ENCODE results near the gene PHACTR1. TPM values are rescaled to one million over a fixed set of nuclear protein-coding genes. Genes with fewer than 3 reads are reported as not detected.
A peak's percentile ranks its signal among the peaks of the same experiment; 100 is the strongest.

Gene PHACTR1
- total and polyA plus RNA-seq, 3 donors from 2014 or later: 5.1 to 7.6 (median 6.5) TPM

GRCh38 chr6:13327691-13328075 is 611.1 kb downstream of the PHACTR1 start:
- peaks cover 5% of the 10 kb centered on the region for H3K4me1 ChIP-seq
- no peak for DNase-seq
- H3K4me3 ChIP-seq: peak overlapping the region; percentile 70
- H3K27ac ChIP-seq: peak overlapping the region in 1 of 2 donors; percentile 82
- no peaks in the 10 kb centered on the region for H3K27me3 ChIP-seq
- intact Hi-C loops (cut with DNase I; ENCODE audit: low total_unique reads): no loop called here
- 0 to 1% methylated on average over 10 of the region's 10 CpGs for WGBS, 2 donors
- TF ChIP-seq CTCF (IDR thresholded peaks at IDR 0.05) (no peak), POLR2A (IDR thresholded peaks at IDR 0.05) (no peak)
- no peaks in the 10 kb centered on the region for H3K9me3 ChIP-seq
- H3K36me3 ChIP-seq (ENCODE audit: low read depth, missing control alignments): no peaks in the 10 kb centered on the region

GRCh38 chr6:13328076-13328874 is 611.7 kb downstream of the PHACTR1 start, which contains the start of gene TBC1D7:
TBC1D7 (minus strand) TSS chr6:13328537; CDS start chr6:13326898, 1,639 bp downstream.
- no peak for TF ChIP-seq CTCF (IDR thresholded peaks at IDR 0.05)
- TF ChIP-seq POLR2A (IDR thresholded peaks at IDR 0.05): no peak
- Histone ChIP-seq H3K27ac (peak within 1 kb of the TSS; percentile 69 to 82), H3K9me3 (no peaks in the 10 kb centered on the region), H3K36me3 (ENCODE audit: low read depth, missing control alignments) (no peaks in the 10 kb centered on the region), H3K4me3 (peak within 1 kb of the TSS; percentile 70), H3K27me3 (no peaks in the 10 kb centered on the region), H3K4me1 (peaks cover 5% of the 10 kb centered on the region)
- WGBS, 2 donors: 0% methylated on average over 9 to 62 of the region's 63 CpGs
- peak; percentile 93 for DNase-seq
- intact Hi-C loops (cut with DNase I; ENCODE audit: low total_unique reads): no loop called here

- intact Hi-C loops (cut with DNase I; ENCODE audit: low total_unique reads): no loop called here
These were observed 612.3 kb downstream of the PHACTR1 start for GRCh38 chr6:13328875-13329183.

GRCh38 chr6:13331516-13332348 is 615.2 kb downstream of the PHACTR1 start:
- H3K4me3 ChIP-seq: no peak overlapping the region
- no peak overlapping the region for H3K27ac ChIP-seq
- TF ChIP-seq POLR2A (IDR thresholded peaks at IDR 0.05): no peak
- peak; percentile 52 to 76 (median 53) for TF ChIP-seq CTCF (IDR thresholded peaks at IDR 0.05)
- no peaks in the 10 kb centered on the region for H3K27me3 ChIP-seq
- peaks cover 5% of the 10 kb centered on the region for H3K4me1 ChIP-seq
- no peak for DNase-seq
- no peaks in the 10 kb centered on the region for H3K9me3 ChIP-seq
- no peaks in the 10 kb centered on the region for H3K36me3 ChIP-seq (ENCODE audit: low read depth, missing control alignments)
- intact Hi-C loops (cut with DNase I; ENCODE audit: low total_unique reads): loop anchor here (5.0 to 10.0 kb wide), 2 partner anchors 213 to 419 kb away; no protein-coding TSS in a partner anchor
- 57 to 66% methylated on average over 13 of the region's 13 CpGs for WGBS, 2 donors

More at GRCh38 chr6:13328875-13329183, 612.3 kb downstream of the PHACTR1 start:
- peaks cover 5% of the 10 kb centered on the region for H3K4me1 ChIP-seq
- H3K9me3 ChIP-seq: no peaks in the 10 kb centered on the region
- H3K36me3 ChIP-seq (ENCODE audit: low read depth, missing control alignments): no peaks in the 10 kb centered on the region
- H3K27me3 ChIP-seq: no peaks in the 10 kb centered on the region
- 2 to 4% methylated on average over 2 of the region's 2 CpGs for WGBS, 2 donors
- peak overlapping the region; percentile 67 to 82 for H3K27ac ChIP-seq
- TF ChIP-seq POLR2A (IDR thresholded peaks at IDR 0.05): no peak
- no peak for TF ChIP-seq CTCF (IDR thresholded peaks at IDR 0.05)
- no peak for DNase-seq
- peak overlapping the region; percentile 70 for H3K4me3 ChIP-seq

Measured in testis (tissue), 3 donors.